ENCODE data around the gene RAB31.

RAB31 gene

DNA sequence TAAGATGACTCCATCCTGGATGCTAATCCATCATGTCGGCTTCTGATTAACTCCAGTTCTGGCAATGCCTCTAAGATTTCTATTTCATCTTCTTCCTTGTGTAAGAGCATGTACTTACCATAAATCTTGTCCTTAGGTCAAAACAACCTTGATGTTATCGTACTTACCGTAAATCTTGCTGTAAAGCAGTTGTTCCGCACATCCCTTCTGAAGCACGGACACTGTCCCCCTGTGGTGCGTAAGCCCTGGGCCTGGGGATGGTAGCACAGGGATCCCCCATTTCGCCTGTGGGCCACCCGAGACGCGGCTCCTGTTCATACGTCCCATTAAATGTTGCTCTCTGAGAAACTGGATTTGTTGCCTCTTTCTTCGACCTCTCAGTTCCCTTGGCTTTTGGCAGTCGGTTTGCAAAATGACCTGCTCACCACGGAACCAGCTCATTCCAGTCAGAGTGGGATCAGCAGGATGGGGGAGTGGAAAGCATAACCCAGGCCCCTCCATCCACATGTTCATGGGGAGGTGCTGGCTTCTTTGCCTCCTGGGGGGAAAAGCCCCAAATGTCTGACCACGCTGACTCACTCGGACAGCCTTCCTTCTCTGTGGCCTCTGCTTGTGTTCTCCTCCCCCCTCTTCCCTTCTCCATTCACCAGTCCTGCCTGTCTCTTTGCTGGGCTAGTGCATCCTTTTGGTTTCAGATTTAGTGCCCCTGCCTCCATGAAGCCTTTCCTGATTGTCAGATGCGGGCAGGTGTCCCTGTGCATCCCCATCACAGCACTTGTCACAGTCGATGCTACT is 49.9 kb downstream of the RAB31 start:
- no peak overlapping the region for H3K9ac ChIP-seq (ENCODE audit: low read length)
- no peaks in the 10 kb centered on the region for H4K20me1 ChIP-seq (ENCODE audit: insufficient read depth, low read length)
- no peaks in the 10 kb centered on the region for H3K4me1 ChIP-seq (ENCODE audit: insufficient read depth, low read length, severe bottlenecking)
- no peaks in the 10 kb centered on the region for H3K79me2 ChIP-seq (ENCODE audit: insufficient read depth, low read length)
- H2AFZ ChIP-seq (ENCODE audit: low read length) = no peak overlapping the region
- H3K9me3 ChIP-seq (ENCODE audit: low read length) = no peaks in the 10 kb centered on the region
- H3K27ac ChIP-seq (ENCODE audit: low read depth, low read length, poor library complexity, severe bottlenecking) = no peak overlapping the region
- no peak for TF ChIP-seq EZH2 (IDR thresholded peaks at IDR 0.05; ENCODE audit: borderline replicate concordance, low read length)
- H3K27me3 ChIP-seq (ENCODE audit: insufficient read depth, low read length) = no peaks in the 10 kb centered on the region; the same call in 1 of the 2 replicates
- no peak overlapping the region for H3K4me3 ChIP-seq (ENCODE audit: low read depth, low read length, poor library complexity, severe bottlenecking)
- H3K9me2 ChIP-seq (ENCODE audit: low read depth, low read length) = no peaks in the 10 kb centered on the region
- H3K36me3 ChIP-seq (ENCODE audit: insufficient read depth, low read length) = no peaks in the 10 kb centered on the region
- no peaks in the 10 kb centered on the region for H3F3A ChIP-seq (ENCODE audit: insufficient read depth, low read length)
- no peak overlapping the region for H3K4me2 ChIP-seq (ENCODE audit: low read length)

DNA sequence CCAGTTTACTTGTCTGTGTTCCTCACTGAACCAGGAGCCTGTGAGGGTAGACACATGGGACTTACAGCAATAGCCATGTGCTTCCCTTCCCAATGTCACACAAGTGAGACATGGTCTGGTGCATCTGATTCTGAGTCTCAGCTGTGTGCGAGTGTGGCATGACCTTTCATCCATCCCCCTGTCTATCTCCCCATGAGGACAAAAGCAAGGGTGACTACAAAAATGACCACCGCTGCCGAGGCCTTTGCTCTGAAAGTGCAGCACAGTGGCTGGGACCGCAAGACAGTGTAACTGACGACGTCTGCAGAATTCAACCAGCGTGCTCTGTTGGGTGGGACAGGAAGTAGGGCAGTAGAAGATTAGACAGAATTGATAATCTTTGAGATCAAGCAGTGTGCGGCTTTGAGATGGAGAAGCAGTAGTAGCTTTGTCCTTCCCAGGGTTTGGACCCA is 50.5 kb downstream of the RAB31 start:
- no peaks in the 10 kb centered on the region for H3F3A ChIP-seq (ENCODE audit: insufficient read depth, low read length)
- H3K27me3 ChIP-seq (ENCODE audit: insufficient read depth, low read length) = no peaks in the 10 kb centered on the region; the same call in 1 of the 2 replicates
- no peak overlapping the region for H3K4me3 ChIP-seq (ENCODE audit: low read depth, low read length, poor library complexity, severe bottlenecking)
- no peaks in the 10 kb centered on the region for H3K4me1 ChIP-seq (ENCODE audit: insufficient read depth, low read length, severe bottlenecking)
- no peak overlapping the region for H3K9ac ChIP-seq (ENCODE audit: low read length)
- no peak overlapping the region for H3K27ac ChIP-seq (ENCODE audit: low read depth, low read length, poor library complexity, severe bottlenecking)
- no peaks in the 10 kb centered on the region for H3K9me3 ChIP-seq (ENCODE audit: low read length)
- no peaks in the 10 kb centered on the region for H3K79me2 ChIP-seq (ENCODE audit: insufficient read depth, low read length)
- H3K9me2 ChIP-seq (ENCODE audit: low read depth, low read length) = no peaks in the 10 kb centered on the region
- H2AFZ ChIP-seq (ENCODE audit: low read length) = no peak overlapping the region
- H3K36me3 ChIP-seq (ENCODE audit: insufficient read depth, low read length) = no peaks in the 10 kb centered on the region
- TF ChIP-seq, protein P1, sequence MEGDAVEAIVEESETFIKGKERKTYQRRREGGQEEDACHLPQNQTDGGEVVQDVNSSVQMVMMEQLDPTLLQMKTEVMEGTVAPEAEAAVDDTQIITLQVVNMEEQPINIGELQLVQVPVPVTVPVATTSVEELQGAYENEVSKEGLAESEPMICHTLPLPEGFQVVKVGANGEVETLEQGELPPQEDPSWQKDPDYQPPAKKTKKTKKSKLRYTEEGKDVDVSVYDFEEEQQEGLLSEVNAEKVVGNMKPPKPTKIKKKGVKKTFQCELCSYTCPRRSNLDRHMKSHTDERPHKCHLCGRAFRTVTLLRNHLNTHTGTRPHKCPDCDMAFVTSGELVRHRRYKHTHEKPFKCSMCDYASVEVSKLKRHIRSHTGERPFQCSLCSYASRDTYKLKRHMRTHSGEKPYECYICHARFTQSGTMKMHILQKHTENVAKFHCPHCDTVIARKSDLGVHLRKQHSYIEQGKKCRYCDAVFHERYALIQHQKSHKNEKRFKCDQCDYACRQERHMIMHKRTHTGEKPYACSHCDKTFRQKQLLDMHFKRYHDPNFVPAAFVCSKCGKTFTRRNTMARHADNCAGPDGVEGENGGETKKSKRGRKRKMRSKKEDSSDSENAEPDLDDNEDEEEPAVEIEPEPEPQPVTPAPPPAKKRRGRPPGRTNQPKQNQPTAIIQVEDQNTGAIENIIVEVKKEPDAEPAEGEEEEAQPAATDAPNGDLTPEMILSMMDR (IDR thresholded peaks at IDR 0.05; ENCODE audit: low read length) = no peak
- no peak for TF ChIP-seq EZH2 (IDR thresholded peaks at IDR 0.05; ENCODE audit: borderline replicate concordance, low read length)
- no peak overlapping the region for H3K4me2 ChIP-seq (ENCODE audit: low read length)
- H4K20me1 ChIP-seq (ENCODE audit: insufficient read depth, low read length) = no peaks in the 10 kb centered on the region

DNA sequence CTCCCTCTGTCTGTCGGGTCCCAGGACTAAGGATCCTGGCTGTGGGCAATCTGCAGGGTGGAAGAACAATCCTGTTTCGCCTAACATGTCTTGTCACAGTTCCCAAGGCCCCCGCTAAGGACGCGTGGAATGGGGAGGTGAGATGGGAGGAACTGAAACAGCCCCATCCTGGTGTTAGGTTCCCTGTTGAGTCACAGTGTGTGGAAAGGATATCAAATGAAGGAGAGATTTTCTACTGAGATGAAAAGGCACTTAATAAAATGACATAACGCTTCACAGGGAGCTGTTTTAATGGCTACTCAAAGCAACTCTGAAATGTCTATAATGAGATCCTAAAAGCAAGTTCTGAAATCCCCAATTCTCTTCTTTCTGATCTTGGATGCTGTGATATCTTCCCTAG is 52.5 kb downstream of the RAB31 start:
- Histone ChIP-seq H3K27ac (ENCODE audit: low read depth, low read length, poor library complexity, severe bottlenecking) (no peak overlapping the region), H3K4me3 (ENCODE audit: low read depth, low read length, poor library complexity, severe bottlenecking) (no peak overlapping the region), H3K36me3 (ENCODE audit: insufficient read depth, low read length) (no peaks in the 10 kb centered on the region), H4K20me1 (ENCODE audit: insufficient read depth, low read length) (no peaks in the 10 kb centered on the region), H3K4me2 (ENCODE audit: low read length) (no peak overlapping the region), H3K27me3 (ENCODE audit: insufficient read depth, low read length) (no peaks in the 10 kb centered on the region; the same call in 1 of the 2 replicates), H3K9me3 (ENCODE audit: low read length) (no peaks in the 10 kb centered on the region), H3K79me2 (ENCODE audit: insufficient read depth, low read length) (no peaks in the 10 kb centered on the region), H3F3A (ENCODE audit: insufficient read depth, low read length) (no peaks in the 10 kb centered on the region), H3K9ac (ENCODE audit: low read length) (no peak overlapping the region), H2AFZ (ENCODE audit: low read length) (no peak overlapping the region), H3K9me2 (ENCODE audit: low read depth, low read length) (no peaks in the 10 kb centered on the region), H3K4me1 (ENCODE audit: insufficient read depth, low read length, severe bottlenecking) (no peaks in the 10 kb centered on the region)
- TF ChIP-seq EZH2 (IDR thresholded peaks at IDR 0.05; ENCODE audit: borderline replicate concordance, low read length) = no peak
- TF ChIP-seq, protein P1 (IDR thresholded peaks at IDR 0.05; ENCODE audit: low read length) = no peak
